Hematopoietic multipotent progenitor cell treated with erythropoietin and hydrocortisone succinate and interleukin-3 and kit ligand, for 15 days (in vitro differentiated cells): ENCODE results near the gene PAWR.
"Not testable (repeated sequence)": the region's sequence is repeated elsewhere in the genome, so short reads cannot be mapped to it uniquely, and the experiment has no call there.

Experiments
- DNase-seq: peaks from one replicate; pipeline ENCODE4 v3.0.0-alpha.2; 2015; ENCODE audit warnings: low spot score

Gene PAWR

DNA sequence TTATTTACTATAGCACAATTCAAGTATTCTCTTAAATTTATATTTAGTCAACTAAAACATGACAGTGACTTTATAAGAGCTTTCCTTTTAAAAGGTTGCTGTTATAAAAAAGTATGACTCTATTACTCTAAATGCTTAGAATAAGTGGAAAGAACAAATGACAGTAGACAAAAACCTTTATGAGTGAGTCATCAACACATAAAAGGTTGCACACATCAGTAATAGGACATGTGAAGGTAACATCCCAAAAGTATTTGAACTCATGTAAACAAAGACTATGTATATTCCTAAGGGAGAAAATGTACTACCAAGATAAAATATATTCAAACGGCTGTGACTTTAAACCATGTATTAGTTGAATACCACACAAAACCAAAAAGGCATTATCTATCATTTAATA is 98.8 kb downstream of the PAWR start:
- DNase-seq: no peak

DNA sequence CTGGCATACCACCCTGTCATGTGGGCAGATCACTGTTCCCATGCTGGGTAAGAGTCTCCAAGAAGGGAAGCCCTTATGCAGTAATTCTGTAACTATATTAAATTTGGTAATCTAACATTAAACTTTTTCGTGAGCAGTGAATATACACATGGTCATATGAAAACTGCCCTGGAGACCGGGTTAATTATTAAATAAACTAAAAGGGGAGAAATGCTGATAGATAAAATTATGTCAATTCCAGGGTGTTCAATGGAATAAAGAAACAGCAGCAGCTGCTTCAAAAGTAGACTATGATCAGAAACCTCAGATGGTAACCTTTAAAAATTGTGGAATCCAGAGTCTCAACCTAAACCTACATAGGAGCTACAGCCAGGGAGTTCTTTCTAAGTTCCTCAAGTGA is 100.0 kb downstream of the PAWR start:
- no peak for DNase-seq

DNA sequence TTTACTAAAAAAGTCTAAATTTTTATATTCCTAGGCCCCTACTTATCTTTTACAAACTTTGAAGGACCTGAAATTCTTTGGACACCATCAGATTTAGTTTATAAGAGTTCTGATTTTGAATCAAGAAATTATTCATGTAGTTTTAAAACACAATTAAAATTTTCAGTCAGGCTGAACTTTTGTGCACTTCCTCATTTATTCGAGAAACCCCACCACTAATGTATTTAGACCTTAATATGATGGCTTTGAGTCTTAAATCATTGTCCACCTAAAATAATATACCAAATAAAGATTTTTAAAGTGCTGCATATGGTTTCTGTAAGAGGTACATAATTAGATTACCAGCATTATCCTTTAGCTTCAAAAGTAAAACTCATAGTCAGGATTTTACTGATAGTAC is 103.4 kb downstream of the PAWR start:
- DNase-seq: no peak

DNA sequence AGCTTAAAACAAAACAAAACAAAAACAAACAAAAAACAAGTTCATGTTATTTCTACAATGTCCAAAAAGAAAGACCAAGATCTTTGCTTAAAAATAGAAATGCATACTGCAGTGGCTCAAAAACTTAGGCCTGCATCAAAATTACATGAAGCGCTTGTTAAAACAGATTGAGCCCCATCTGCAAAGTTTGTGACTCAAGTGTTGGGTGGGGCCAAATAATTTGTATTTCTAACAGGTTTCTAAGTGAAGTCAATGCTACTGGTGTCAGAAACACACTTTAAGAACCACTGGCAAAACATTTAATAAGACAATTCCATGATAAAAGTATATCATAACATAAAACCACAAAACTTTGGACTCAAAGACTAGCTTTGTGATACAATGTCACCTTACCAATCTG is 105.6 kb downstream of the PAWR start:
- DNase-seq: no peak

DNA sequence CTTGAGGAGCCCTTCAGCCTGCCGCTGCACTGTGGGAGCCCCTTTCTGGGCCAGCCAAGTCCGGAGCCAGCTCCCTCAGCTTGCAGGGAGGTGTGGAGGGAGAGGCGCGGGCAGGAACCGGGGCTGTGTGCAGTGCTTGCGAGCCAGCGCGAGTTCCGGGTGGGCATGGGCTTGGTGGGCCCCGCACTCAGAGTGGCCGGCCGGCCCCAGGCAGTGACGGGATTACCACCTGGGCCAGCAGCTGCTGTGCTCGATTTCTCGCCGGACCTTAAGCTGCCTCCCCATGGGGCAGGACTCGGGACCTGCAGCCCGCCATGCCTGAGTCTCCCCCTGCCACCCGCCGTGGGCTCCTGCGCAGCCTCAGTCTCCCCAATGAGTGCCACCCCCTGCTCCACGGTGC is 116.9 kb downstream of the PAWR start:
- DNase-seq: no peak

DNA sequence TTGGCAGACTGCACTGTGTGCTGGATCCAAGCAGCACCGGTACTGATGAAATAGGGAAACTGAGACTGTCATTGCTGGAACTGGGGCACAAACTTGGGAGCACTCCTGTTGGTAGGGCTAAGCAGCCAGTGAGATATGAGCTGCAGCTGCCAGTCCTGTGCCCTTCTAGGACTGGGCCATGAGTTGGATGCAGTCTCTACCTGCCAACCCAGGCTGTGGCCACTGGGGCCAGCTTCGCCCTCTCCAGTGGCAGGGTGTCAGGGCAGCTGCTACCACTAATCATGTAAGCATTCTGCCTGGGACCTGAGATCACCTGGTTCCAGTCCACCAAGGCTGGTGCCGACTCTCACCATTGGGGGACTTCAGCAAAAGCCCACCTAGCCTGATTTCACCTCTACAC is 121.1 kb downstream of the PAWR start:
- DNase-seq: no peak

DNA sequence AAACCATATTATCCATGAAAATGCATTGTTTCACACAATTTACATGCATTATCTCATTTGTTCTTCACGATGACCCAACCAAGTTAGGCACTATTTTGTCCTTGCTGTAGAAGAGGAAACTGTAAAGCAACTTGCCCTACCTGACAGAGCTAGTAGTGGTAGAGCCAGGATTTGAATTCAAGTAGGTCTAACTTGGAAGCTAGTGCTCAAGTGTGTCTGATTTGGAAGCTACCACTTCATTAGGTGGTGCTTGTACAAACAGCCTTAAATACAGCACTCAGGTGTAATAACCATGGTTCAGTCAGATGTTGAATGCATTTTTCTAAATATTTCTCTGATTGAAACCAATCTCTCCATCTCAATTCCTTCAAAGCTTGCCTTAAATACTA is 123.6 kb downstream of the PAWR start:
- no peak for DNase-seq

DNA sequence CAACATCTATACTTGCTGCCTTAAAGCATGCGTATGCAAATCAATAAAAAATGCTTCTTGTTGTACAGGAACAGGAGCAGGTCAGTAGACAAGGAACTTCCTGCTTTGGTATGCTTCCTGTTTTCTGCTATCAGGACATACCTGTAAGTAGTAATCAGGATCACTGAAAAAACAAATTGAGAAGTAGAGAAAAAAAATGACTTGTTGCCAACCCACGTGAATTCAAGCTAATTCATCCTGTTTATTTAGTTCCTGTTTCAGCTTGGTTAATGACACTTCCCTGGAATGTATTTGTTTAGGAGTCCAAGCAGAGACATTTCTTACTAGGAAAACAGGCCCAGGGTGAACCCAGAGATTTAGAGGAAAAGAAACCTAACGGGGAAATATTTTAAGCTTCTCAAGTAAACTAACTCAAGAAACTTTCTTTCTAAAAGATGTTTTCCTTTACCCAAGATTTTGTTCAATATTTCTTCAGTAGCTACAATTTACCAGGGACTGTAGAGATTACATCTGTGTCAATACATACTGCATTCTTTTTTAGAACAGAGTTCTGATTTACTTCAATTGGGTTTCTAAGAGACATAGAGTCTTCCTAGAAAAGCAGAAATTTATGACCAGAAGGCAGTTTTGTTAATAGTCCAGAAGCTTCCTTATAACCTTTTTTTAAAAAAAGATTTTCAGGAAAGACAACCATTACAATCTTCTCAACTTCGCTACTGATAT is 124.2 kb downstream of the PAWR start:
- no peak for DNase-seq

DNA sequence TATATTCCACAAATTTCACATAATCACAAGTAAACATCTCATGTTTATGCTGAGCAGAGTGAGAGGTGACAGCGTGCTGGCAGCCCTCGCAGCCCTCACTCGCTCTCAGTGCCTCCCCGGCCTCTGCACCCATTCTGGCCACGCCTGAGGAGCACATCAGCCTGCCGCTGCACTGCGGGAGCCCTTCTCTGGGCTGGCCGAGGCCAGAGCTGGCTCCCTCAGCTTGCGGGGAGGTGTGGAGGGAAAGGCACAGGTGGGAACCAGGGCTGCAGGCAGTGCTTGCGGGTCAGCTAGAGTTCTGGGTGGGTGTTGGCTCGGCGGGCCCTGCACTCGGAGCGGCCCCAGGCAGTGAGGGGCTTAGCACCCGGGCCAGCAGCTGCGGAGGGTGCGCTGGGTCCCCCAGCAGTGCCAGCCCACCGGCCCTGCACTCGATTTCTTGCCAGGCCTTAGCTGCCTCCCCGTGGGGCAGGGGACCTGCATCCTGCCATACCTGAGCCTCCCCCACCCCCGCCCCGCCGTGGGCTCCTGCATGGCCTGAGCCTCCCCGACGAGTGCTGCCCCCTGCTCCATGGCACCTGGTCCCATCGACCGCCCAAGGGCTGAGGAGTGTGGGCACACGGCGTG is 125.9 kb downstream of the PAWR start:
- DNase-seq: not testable (repeated sequence)

DNA sequence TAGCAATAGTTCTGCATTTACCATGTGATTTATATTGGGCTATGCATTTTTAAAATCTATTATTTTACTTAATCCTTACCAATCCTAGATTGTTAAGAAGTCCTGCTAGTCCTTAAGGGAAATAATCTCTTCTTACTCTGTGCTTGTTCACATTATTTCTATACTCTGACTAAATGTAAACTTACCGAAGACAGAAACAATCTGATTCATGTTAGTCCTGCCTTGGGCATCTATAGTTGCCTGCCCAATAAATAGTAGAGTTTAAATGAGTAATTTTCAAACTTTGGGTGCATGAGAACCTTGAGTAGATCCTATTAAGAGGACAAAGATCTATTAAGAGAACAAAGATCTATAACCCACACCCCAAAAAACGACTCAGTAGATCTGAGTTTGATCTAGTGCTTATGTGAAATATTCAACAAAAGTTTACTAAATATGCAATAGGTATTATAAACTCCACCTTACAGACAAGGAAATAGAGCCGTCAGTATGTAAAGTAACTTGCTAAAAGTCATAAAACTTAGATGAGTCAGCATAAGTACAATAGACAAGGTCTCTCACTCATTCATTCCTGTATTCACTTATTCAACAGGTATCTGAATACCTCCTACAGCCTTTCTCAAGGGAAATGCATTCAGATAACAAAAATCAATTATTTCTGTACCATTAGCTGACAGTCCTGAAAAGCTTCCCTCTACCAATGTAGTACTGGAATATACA is 127.6 kb downstream of the PAWR start:
- no peak for DNase-seq

DNA sequence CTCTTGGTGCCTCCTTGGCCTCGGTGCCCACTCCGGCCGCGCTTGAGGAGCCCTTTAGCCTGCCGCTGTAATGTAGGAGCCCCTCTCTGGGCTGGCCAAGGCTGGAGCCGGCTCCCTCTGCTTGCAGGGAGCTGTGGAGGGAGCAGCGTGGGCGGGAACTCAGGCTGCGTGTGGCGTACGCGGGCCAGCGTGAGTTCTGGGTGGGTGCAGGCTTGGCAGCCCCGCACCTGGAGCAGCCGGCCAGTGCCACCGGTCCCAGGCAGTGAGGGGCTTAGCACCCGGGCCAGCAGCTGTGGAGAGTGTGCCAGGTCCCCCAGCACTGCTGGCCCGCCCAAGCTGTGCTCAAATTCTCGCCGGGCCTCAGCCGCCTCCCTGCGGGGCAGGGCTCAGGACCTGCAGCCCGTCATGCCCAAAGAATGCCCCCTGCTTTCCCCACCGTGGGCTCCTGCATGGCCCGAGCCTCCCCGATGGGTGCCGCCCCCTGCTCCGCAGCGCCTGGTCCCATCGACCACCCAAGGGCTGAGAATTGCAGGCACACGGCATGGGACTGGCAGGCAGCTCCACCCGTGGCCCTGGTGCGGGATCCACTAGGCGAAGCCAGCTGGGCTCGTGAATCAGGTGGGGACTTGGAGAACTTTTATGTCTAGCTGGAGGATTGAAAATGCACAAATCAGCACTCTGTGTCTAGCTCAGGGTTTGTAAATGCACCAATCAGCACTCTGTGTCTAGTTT is 129.2 kb downstream of the PAWR start:
- no peak for DNase-seq

DNA sequence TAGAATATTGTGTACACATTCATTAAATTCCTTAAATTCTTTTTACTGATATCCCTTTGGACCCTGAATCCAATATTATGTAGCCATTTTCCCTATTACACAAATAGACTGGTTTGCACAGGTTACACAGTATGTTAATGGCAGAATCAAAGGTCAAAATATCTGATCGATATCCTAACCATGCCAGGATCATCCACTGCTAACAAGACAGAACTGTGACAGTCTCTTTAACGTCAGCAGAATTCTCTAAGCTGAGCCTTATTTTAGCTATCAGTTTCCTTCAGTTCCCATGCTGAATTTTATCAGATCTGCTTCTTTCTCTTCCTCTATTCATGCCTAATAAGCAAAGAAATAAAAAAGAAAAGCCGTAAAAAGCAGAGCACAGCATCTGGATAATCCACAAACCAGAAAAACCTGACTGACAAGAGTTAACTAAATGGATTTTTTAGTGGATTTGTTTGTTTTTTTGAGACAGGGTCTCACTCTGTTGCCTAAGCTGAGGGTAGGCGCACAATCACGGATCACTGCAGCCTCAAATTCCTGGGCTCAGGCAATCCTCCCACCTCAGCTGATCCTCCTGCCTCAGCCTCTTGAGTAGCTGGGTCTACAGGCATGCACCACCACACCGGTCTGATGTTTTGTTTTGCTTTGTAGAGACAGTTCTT is 130.4 kb downstream of the PAWR start:
- DNase-seq: no peak

DNA sequence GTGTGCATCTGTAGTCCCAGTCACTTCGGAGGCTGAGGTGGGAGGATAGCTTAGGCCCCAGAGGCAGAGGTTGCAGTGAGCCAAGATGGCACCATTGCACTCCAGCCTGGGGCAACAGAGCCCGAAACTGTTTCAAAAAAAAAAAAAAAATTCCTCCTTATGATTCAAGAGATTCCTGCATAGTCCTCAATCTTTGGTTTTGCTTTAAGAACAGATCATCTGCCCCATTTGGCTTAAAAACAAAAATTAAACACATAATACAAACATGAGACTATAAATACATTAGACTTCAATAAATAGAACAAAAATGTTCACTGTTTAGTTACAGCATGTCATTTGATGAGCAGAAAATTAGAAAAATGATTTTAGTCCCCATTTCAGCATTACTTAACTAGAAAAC is 131.2 kb downstream of the PAWR start:
- DNase-seq: no peak

DNA sequence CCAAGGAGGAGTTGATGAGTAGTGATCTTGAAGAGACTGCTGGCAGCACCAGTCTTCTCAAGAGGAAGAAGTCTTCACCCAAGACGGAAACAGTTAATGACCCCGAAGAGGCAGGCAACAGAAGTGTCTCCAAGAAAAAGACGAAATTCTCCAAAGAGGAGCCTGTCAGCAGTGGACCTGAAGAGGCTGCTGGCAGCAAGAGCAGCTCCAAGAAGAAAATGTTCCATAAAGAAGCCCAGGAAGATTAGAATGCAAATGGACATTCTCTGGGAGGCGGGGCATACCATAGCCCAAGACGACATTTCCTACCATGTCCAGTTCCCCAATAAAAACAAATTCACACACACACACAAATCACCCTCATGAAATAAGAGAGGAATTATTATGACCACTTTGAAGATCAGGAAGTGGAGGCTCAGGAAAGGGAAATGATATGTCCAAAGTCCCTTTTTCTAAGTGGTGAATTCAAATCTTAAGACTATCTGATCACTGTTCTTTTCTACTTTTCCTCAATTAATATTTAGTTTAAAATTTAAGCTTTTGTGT is 131.8 kb downstream of the PAWR start:
- DNase-seq: no peak

DNA sequence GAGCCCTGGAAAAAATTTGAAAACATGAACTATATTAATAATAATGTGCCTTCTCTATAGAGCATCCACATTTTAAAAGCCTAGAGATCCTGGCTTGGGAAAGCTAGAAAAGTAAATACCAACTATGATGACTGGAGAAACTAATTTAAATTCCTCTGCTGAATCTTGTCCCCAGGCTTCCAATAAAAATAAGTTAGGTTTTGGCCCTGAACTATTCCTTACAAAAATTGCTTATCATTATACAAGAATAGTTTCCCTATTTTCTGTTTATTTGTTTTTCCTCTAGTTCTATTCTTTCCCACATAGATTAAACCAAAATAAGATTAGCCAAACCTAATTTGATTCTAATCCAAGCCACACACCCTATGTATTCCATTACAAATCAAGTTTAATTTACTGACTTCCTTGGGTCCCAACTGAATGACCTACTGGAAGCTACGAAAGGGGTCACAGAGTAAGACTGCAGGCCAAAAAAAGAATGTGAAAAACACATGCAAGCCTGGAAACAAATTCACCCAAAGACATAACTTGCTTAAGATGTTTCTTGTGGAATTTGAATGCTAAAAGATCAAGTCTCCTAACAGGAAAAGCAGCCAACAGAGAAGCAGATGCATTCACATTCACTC is 133.0 kb downstream of the PAWR start:
- no peak for DNase-seq

DNA sequence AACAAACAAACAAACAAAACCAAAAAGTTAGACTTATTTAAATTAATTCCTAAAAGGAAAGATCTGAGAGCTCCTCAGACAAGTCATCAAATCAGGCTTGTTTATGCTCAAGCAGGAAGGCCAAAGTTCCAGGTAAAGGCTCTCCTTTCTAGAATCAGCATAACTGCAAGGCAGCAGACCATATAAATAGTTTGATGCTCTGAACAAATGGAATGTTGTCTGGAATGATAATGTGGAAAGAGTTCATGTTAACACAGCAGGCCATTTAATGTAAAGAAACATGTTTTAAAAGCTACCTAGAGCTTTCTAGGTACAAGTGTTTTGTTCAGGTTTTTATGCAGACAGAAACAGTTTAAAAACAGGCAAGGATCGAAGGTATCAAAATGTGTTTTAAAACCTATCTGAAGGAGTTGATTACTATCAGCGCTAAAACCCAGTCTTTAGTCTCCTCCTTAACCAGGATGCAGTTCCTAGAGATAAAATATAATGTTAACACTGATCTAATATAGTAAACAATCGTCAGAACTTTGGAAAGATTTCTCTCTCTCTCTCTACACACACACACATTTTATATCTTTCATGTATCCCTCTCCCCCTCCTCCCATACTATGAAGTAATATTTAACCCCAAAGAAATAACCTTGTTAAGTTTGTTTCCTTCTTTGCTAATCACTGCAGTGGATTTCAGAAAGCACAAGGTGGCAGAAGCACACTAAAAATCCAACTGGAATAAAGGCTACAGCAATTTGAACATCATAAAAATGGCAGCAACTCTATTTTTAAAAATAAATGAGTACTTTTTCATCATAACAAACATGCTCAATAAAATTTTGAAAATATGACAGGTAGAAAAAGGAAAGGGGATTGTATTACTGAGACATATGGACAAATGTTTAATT is 135.5 kb downstream of the PAWR start:
- DNase-seq: no peak

DNA sequence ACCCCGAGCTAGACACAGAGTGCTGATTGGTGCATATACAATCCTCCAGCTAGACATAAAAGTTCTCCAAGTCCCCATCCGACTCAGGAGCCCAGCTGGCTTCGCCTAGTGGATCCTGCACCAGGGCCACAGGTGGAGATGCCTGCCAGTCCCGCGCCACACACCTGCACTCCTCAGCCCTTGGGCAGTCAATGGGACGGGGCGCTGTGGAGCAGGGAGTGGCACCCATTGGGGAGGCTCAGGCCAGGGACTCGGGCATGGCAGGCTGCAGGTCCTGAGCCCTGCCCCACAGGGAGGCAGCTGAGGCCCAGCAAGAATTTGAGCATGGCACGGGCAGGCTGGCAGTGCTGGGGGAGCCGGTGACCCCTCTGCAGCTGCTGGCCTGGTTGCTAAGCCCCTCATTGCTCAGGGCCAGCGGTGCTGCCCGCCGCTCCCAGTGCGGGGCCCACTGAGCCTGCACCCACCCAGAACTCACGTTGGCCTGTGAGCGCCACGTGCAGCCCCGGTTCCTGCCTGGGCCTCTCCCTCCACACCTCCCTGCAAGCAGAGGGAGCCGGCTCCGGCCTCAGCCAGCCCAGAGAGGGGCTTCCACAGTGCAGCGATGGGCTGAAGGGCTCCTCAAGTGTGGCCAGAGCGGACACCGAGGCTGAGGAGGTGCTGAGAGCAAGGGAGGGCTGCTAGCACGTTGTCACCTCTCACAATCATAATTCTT is 136.7 kb downstream of the PAWR start:
- no peak for DNase-seq

DNA sequence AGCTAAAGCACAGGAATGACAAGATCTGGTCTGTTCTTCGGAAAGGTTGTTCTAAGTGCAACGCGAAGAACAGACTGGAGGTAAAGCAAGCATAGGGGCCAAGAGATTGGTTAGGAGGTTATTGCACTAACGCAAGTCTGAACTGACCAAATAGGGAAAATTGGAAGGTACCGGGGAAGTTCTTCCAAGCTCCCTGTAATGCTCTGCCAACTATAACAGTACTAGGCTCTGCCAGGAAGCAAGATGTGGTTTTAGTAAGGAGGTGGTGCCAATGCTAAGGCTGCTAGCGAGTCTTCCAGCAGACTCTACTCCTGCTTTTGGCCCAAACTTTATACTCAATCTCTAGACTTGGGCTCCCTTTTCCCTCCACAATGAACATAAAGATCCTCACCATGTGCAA is 138.6 kb downstream of the PAWR start:
- no peak for DNase-seq

DNA sequence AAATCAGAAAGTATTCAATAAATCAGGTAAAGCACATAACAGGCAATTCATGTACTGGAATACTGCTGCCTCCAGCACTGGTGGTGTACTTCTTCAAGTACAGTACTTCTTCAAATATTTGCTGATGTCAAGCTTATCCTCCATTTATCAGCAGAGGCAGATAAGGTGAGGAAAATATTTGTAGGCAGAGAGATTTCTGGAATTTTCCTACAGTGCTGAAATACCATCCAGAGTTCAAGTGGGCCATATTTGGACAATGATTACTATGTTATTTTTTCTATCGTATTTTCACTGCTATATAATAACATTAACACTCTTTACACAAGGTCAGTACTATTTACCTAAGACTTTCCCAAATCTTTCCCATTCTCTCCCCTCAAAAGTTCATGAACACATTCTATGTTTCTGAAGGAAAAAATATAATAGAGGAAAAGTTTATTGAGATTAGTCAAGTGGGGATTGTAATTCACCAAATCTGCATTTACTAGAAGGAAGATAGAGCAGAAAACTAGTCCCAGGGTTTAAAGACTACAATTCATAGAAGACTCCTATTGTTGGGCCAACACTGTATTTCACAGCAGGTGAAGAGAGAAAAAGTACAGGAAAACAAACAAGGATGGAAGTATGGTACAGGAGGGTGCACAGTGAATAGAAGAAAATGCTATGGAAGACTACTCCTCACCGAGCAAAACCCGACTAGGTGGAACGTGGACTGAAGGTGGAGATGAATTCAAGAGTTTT is 141.1 kb downstream of the PAWR start:
- no peak for DNase-seq
